Glutamatergic neuron (in vitro differentiated cells): ENCODE measurements around the gene MSH5. TPM values are rescaled to one million over a fixed set of nuclear protein-coding genes. Genes with fewer than 3 reads are reported as not detected.

Experiments
- DNase-seq: peaks from one replicate; pipeline ENCODE4 v3.0.0; 2022
- H3K27ac Mint-ChIP-seq: one replicate; pipeline ENCODE4 v1.8.0; 2020; ENCODE audit warnings: mild to moderate bottlenecking, mixed read lengths, inconsistent platforms; ENCODE audit not compliant: unreplicated experiment
- H3K27me3 Mint-ChIP-seq: one replicate; pipeline ENCODE4 v1.8.0; 2020; ENCODE audit warnings: mild to moderate bottlenecking, moderate library complexity, mixed read lengths, inconsistent platforms; ENCODE audit not compliant: unreplicated experiment
- H3K36me3 Mint-ChIP-seq: one replicate; pipeline ENCODE4 v1.8.0; 2020; ENCODE audit warnings: mild to moderate bottlenecking, mixed read lengths, inconsistent platforms; ENCODE audit not compliant: unreplicated experiment
- H3K4me1 Mint-ChIP-seq: one replicate; pipeline ENCODE4 v1.8.0; 2020; ENCODE audit warnings: mild to moderate bottlenecking, low read depth, mixed read lengths, inconsistent platforms; ENCODE audit not compliant: unreplicated experiment
- H3K4me3 Mint-ChIP-seq: one replicate; pipeline ENCODE4 v1.8.0; 2020; ENCODE audit warnings: mild to moderate bottlenecking, mixed read lengths, inconsistent platforms; ENCODE audit not compliant: unreplicated experiment
- H3K9me3 Mint-ChIP-seq: one replicate; pipeline ENCODE4 v1.8.0; 2020; ENCODE audit warnings: mild to moderate bottlenecking, moderate library complexity, mixed read lengths, inconsistent platforms; ENCODE audit not compliant: unreplicated experiment
- total RNA-seq: library from RNA; stranded (reverse); fragmentation: NEBNext Ultra II Directional; extraction: Animal tissue kit (Norgen Biotek cat#: 25700); gene quantifications from one replicate; pipeline ENCODE4 v1.2.1, GENCODE V29; 2021; ENCODE audit not compliant: unreplicated experiment
- TF ChIP-seq, protein P1 (sequence below): fragments of 200-600 bp; sonication (generic); IDR thresholded peaks from one replicate; pipeline ENCODE4 v1.5.0; 2021; ENCODE audit not compliant: partially characterized antibody, unreplicated experiment

Gene MSH5
- total RNA-seq, 1 donor from 2014 or later = 25.7 TPM

GRCh38 chr6:31711233-31711632, 28.6 kb upstream of the MSH5 start:
- H3K27ac Mint-ChIP-seq = no peak overlapping the region
- H3K4me3 Mint-ChIP-seq = no peak overlapping the region

GRCh38 chr6:31712296-31712695, 27.5 kb upstream of the MSH5 start:
- Mint-ChIP-seq H3K4me1 (peaks cover 17% of the 10 kb centered on the region), H3K36me3 (no peaks in the 10 kb centered on the region), H3K27me3 (peaks cover 10% of the 10 kb centered on the region), H3K4me3 (no peak overlapping the region), H3K9me3 (peaks cover 9% of the 10 kb centered on the region), H3K27ac (no peak overlapping the region)
- TF ChIP-seq, protein P1, sequence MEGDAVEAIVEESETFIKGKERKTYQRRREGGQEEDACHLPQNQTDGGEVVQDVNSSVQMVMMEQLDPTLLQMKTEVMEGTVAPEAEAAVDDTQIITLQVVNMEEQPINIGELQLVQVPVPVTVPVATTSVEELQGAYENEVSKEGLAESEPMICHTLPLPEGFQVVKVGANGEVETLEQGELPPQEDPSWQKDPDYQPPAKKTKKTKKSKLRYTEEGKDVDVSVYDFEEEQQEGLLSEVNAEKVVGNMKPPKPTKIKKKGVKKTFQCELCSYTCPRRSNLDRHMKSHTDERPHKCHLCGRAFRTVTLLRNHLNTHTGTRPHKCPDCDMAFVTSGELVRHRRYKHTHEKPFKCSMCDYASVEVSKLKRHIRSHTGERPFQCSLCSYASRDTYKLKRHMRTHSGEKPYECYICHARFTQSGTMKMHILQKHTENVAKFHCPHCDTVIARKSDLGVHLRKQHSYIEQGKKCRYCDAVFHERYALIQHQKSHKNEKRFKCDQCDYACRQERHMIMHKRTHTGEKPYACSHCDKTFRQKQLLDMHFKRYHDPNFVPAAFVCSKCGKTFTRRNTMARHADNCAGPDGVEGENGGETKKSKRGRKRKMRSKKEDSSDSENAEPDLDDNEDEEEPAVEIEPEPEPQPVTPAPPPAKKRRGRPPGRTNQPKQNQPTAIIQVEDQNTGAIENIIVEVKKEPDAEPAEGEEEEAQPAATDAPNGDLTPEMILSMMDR = no peak
- no peak for DNase-seq

More at GRCh38 chr6:31711233-31711632, 28.6 kb upstream of the MSH5 start:
- Mint-ChIP-seq H3K4me1 (peaks cover 17% of the 10 kb centered on the region), H3K9me3 (peaks cover 9% of the 10 kb centered on the region), H3K27me3 (peaks cover 10% of the 10 kb centered on the region), H3K36me3 (no peaks in the 10 kb centered on the region)
- DNase-seq = no peak
- TF ChIP-seq, protein P1 = no peak

GRCh38 chr6:31713465-31713864, 26.3 kb upstream of the MSH5 start:
- peak overlapping the region; percentile 60 for H3K4me3 Mint-ChIP-seq

GRCh38 chr6:31713991-31714684, 25.7 kb upstream of the MSH5 start:
- TF ChIP-seq, protein P1 = no peak
- Mint-ChIP-seq H3K27ac (peak overlapping the region; percentile 62), H3K9me3 (peaks cover 9% of the 10 kb centered on the region), H3K4me3 (peak overlapping the region; percentile 75), H3K36me3 (no peaks in the 10 kb centered on the region), H3K27me3 (peaks cover 10% of the 10 kb centered on the region), H3K4me1 (peaks cover 17% of the 10 kb centered on the region)
- no peak for DNase-seq

More at GRCh38 chr6:31713465-31713864, 26.3 kb upstream of the MSH5 start:
- DNase-seq = no peak
- Mint-ChIP-seq H3K9me3 (peaks cover 9% of the 10 kb centered on the region), H3K36me3 (no peaks in the 10 kb centered on the region), H3K4me1 (peaks cover 17% of the 10 kb centered on the region), H3K27ac (peak overlapping the region; percentile 65), H3K27me3 (peaks cover 10% of the 10 kb centered on the region)
- TF ChIP-seq, protein P1 = no peak
